ENCODE measurements around the gene HSFX3.

DNA sequence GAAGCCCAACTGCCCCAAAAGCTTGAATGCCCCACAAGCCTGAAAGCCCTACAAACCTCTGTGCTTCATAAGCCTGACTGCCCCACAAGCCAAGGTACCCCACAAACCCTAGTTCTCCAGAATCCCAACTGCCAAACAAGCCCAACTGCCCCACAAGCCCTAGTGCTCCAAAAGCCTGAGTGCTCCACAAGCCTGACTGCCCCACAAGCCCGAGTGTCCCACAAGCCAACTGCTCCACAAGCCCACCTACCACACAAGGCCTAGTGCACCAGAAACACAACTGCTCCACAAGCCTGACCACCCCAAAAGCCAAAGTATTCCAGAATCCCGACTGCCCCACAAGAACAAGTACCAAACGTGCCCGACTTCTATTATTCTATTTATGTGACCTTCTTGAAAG lies 13.6 kb upstream of the HSFX3 start:
- TF ChIP-seq ZFP3 (CRISPR knock-in tag; IDR thresholded peaks at IDR 0.05) (no peak), ARNTL (CRISPR knock-in tag; IDR thresholded peaks at IDR 0.05; ENCODE audit: borderline replicate concordance, low read depth) (no peak), OSR1 (CRISPR knock-in tag; IDR thresholded peaks at IDR 0.05) (no peak), RARB (CRISPR knock-in tag; IDR thresholded peaks at IDR 0.05) (no peak), CSDC2 (CRISPR knock-in tag; IDR thresholded peaks at IDR 0.05) (no peak), ZFP30 (CRISPR knock-in tag; IDR thresholded peaks at IDR 0.05) (no peak), ZNF8 (CRISPR knock-in tag; IDR thresholded peaks at IDR 0.05) (no peak), PPARA (CRISPR knock-in tag; IDR thresholded peaks at IDR 0.05; ENCODE audit: borderline replicate concordance) (no peak), BACH2 (CRISPR knock-in tag; IDR thresholded peaks at IDR 0.05; ENCODE audit: borderline replicate concordance) (no peak), GLIS3 (CRISPR knock-in tag; IDR thresholded peaks at IDR 0.05) (no peak), ZC3H10 (CRISPR knock-in tag; IDR thresholded peaks at IDR 0.05) (no peak)
- TF ChIP-seq, protein P1, sequence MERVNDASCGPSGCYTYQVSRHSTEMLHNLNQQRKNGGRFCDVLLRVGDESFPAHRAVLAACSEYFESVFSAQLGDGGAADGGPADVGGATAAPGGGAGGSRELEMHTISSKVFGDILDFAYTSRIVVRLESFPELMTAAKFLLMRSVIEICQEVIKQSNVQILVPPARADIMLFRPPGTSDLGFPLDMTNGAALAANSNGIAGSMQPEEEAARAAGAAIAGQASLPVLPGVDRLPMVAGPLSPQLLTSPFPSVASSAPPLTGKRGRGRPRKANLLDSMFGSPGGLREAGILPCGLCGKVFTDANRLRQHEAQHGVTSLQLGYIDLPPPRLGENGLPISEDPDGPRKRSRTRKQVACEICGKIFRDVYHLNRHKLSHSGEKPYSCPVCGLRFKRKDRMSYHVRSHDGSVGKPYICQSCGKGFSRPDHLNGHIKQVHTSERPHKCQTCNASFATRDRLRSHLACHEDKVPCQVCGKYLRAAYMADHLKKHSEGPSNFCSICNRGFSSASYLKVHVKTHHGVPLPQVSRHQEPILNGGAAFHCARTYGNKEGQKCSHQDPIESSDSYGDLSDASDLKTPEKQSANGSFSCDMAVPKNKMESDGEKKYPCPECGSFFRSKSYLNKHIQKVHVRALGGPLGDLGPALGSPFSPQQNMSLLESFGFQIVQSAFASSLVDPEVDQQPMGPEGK (CRISPR knock-in tag; IDR thresholded peaks at IDR 0.05; ENCODE audit: borderline replicate concordance): no peak
